GM18511 (cell line): ENCODE data around the gene TMPRSS9.
"Not testable (repeated sequence)": the region's sequence is repeated elsewhere in the genome, so short reads cannot be mapped to it uniquely, and the experiment has no call there.

ENCODE experiments used
- ATAC-seq: cut with Tn5 transposase; IDR thresholded peaks from one replicate; pipeline ENCODE4 v1.9.1; 2021; ENCODE audit warnings: mild to moderate bottlenecking, moderate library complexity; ENCODE audit not compliant: unreplicated experiment

The TMPRSS9 gene

GRCh38 chr19:2454962-2455850 is 95.1 kb downstream of the TMPRSS9 start:
- ATAC-seq: no peak

GRCh38 chr19:2455851-2456570 is 95.9 kb downstream of the TMPRSS9 start:
- ATAC-seq: peak; percentile 50

GRCh38 chr19:2457394-2458037 is 97.5 kb downstream of the TMPRSS9 start:
- no peak for ATAC-seq

GRCh38 chr19:2458054-2458453 is 98.0 kb downstream of the TMPRSS9 start:
- no peak for ATAC-seq

DNA sequence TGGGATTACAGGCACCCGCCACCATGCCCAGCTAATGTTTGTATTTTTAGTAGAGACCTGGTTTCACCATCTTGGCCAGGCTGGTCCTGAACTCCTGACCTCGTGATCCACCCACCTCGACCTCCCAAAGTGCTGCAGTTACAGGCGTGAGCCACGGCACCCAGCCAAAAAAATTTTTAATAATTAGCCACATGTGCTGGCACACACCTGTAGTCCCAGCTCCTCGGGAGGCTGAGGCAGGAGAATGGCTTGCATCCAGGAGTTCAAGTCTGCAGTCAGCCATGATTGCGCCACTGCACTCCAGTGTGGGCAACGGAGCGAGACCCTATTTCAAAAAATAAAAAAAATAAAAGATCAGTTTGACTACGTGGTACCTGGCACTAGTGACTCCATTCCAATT is 98.7 kb downstream of the TMPRSS9 start:
- not testable (repeated sequence) for ATAC-seq

GRCh38 chr19:2460245-2460644 is 100.2 kb downstream of the TMPRSS9 start:
- no peak for ATAC-seq

DNA sequence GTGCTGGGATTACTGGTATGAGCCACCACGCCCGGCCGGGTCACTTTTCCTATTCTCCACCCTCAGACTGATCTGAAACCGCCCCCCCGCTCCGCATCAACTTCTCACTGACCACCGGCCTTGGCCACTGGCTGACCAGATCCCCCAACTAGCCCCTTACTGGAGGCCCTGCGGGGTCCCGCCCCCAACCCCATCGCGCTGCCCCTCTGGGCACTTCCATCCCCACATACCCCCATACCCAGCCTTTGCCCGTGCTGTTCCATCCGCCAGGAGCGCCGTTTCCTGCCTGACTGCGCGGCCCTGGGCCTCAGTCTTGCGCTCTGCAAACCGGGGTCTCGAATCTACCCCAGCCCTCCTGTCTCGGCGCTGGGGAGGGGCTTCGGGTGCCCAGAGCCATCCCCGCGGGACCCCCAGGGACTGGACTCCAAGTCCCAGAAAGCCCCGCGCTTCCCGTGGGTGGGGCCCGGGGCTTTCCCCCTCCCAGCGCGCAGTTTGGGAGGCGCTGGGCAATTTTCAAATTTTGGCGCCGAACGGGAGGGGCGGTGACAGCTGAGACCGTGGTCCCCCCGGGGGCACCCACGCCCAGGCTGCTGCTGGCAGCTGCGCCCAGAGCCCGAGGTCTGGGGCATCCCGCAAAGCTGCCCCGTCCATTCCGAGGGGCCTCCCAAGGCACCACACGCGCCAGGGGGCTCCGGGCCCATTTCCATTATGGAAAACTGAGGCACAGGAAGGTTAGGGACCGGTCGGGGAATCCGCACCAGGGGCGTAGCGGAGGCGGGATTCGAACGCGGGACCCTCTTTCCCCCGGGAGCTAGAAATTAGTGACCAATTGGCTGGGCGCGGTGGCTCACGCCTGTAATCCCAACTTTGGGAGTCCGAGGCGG is 101.9 kb downstream of the TMPRSS9 start:
- ATAC-seq: no peak

- ATAC-seq: no peak
Measured at GRCh38 chr19:2462635-2463421, 102.8 kb downstream of the TMPRSS9 start.

DNA sequence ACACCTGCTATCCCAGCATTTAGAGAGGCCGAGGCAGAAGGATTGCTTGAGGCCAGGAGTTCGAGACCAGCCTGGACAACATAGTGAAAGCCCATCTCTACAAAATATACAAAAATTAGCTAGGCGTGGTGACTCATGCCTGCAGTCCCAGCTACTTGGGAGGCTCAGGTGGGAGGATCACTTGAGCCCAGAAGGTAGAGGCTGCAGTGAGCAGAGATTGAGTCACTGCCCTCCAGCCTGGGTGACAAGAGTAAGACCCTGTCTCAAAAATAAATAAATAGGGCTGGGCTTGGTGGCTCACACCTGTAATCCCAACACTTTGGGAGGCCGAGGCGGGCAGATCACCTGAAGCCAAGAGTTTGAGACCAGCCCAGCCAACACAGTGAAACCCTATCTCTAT is 103.6 kb downstream of the TMPRSS9 start:
- ATAC-seq: not testable (repeated sequence)

GRCh38 chr19:2464389-2464788 is 104.3 kb downstream of the TMPRSS9 start:
- ATAC-seq: no peak

GRCh38 chr19:2468596-2468995 is 108.5 kb downstream of the TMPRSS9 start:
- no peak for ATAC-seq

DNA sequence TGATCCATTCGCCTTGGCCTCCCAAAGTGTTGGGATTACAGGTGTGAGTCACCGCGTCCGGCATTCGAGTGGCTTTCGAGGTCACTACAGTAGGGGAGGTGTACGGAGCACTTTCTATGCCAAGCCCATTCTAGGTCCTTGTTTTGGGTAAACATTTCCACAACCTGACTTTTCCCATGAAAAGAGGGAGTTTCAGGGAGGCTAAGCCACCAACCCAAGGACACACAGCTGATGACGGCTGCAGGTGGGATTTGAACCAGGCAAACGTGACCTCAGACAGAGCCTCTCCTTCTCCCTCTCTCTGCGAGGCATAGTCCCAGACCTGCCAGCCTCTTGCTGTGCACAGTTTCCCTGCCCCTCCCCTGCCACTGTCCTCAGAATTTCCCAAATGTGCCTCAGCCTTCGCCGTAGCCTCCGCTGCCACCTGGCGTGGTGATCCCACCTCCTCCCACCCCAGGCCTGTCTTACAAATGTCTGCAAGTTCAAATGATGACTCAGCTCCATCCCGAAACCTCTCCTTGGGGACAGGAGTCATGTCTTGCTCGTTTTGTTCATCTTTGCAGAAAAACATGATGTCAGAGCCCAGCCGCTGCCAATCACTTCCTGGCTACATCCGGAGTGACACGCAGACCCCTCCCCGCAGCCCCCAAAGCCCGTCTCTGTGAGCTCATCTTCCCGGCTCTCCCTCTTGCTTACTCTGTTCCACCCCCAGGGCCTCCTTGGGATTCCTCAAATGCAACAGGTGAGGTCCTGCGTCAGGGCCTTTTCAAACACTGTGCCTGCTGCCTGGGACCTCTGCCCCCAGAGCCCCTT is 109.2 kb downstream of the TMPRSS9 start:
- no peak for ATAC-seq

DNA sequence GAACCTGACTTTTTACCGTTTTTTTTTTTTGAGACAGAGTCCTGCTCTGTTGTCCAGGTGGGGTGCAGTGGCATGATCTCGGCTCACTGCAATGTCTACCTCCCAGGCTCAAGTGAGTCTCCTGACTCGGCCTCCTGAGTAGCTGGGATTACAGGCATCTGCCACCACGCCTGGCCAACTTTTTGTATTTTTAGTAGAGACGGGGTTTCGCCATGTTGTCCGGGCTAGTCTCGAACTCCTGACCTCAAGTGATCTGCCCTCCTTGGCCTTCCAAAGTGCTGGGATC is 109.8 kb downstream of the TMPRSS9 start:
- ATAC-seq: not testable (repeated sequence)

DNA sequence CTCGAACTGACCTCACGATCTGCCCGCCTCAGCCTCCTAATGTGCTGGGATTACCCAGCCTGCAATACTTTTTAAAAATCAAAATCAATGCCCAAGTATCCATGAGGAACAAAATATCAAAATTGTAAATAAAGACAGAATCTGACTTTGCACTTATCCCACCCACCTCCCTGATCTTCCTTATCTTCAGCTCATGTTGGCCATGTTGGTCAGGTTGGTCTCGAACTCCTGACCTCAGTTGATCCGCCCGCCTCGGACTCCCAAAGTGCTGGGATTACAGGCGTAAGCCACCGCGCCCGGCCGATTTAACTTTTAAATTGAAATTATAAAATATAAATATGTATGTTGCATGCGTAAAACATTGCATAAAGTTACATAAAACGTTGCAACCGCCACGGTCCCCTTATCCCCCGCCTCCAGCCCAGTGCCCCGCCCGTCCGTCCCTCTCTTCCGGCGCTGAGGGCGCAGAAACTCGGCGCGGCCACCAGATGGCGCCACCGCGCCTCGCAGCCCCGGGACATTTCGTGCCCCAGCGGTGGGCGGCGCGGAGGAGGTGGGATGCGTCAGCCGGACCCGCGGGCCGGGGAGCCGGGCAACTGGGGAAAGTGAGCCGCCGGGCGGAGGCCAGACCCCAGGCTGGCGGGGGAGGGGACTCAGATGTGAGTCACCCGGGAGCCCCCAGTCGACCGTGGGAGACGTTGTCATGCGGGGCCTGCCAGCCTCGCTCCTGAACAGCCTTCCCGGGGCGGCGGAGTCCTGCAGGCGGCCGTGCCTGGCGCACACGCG is 114.4 kb downstream of the TMPRSS9 start:
- peak; percentile 40 for ATAC-seq

- ATAC-seq: peak; percentile 7
Measured at GRCh38 chr19:2475018-2475701, 115.1 kb downstream of the TMPRSS9 start.
